Stimulated activated CD8-positive, alpha-beta memory T cell treated with anti-CD3 and anti-CD28 coated beads, Interleukin-4, amount 100 ng/mL, for 4 hours (primary cell): ENCODE data around the gene NOD2.

Experiments used
- DNase-seq, 2 donors: peaks; one replicate each; pipeline ENCODE4 v3.0.0-alpha.2; 2020; ENCODE audit warnings: low read depth in 2 of 2, low spot score in 1 of 2

The NOD2 gene

GRCh38 chr16:50669741-50670140 lies 23.7 kb upstream of the NOD2 start:
- no peak for DNase-seq

- DNase-seq = no peak
Measured at GRCh38 chr16:50670476-50670875, 22.9 kb upstream of the NOD2 start.

DNA sequence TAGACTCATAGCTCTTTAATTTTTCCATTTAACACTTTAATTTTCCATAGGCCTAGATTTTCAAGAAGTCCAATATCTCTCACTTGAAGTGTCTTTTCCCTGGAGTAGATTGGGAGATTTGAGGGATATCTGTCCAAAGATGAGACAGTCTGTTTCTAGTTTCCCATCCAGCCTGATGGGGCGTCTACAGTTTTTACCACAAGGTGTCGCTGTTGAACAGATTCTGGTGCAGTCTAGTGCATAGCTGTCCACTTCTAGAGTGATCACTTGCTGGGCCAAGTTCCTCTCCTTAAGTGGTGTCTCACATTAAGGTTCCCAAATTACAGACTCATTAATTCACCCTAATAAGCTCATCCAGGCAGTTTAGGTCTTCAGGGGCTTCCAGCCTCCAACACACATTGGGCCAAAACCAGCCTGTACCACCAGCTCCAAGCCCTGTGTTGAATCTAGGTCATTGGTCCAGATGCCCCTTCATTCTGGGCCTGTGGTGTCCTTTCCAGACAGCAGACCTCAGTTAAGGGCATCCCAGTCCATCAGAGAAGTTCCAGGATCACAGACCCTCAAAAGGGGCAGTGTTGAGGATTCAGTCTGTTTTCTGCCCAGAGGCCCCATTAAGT lies 21.7 kb upstream of the NOD2 start:
- no peak for DNase-seq

- DNase-seq = no peak
Measured at GRCh38 chr16:50673496-50674275, 19.7 kb upstream of the NOD2 start.

DNA sequence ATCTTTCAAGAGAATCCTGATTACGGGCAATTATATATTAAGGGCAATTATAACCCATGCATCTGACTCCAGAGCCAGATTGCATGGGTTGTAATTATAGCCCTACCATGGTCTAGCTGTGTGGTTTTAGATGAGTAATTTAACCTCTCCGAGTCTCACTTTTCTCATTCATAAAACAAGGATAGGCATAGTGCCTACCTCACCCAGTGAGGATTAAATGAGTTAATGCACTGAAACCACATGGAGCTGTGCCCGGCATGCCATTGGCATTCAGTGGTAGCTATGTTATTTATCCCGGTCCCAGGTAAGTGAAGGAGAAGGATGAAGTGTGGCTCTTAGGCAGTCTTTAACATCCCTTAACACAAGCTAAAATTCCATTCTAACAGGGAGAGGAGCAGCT lies 18.6 kb upstream of the NOD2 start:
- no peak for DNase-seq

GRCh38 chr16:50675686-50676610 lies 17.5 kb upstream of the NOD2 start:
- no peak for DNase-seq

DNA sequence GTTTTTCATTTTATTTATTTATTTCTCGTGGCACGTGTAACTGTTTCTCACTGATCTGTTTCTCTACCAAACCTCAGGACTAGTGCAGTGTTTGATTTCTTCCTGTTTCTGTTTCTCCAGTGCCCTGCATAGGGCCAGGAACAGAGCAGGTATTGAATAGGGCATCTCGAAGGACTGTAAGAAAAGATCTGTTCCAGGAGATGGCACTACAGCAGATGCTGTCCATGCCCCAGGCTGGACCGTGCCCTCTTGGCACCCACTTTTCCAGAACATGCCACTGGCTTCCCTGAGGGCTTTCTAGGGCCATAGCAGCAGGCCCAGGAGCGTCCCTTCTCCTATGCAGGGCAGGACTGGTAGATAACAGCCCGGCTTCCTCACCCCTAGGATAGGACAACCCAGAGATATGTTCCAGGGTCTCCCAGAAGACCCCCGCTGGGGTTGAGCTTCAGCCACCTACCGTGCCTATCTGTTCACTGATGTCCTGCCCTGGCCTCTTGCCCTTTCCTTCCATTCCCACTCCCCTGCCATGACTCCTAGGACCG lies 16.7 kb upstream of the NOD2 start:
- no peak for DNase-seq

- no peak for DNase-seq
Measured at GRCh38 chr16:50677351-50677750, 16.1 kb upstream of the NOD2 start.

GRCh38 chr16:50678531-50678930 lies 14.9 kb upstream of the NOD2 start:
- no peak for DNase-seq

DNA sequence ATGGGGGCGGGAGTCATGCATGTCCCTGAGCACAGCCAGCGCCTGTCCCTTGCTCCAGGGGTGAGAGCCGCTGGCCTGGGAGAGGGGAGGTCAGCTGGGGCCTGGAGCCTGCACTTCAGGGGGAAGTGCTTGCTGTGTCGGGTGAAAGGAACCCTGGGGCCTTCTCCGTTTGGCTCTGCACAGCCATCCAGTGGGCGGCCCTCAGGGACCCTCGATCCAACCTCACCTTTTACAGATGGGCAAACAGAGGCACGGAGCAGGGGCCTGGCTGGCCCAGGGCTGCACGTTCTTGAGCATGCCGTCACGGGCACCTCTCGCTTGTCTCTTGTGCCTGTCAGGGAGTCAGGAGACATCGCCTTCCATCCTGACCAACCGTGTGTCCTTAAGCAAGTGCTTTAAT lies 14.1 kb upstream of the NOD2 start:
- no peak for DNase-seq

GRCh38 chr16:50679676-50680555 lies 13.5 kb upstream of the NOD2 start:
- no peak for DNase-seq

DNA sequence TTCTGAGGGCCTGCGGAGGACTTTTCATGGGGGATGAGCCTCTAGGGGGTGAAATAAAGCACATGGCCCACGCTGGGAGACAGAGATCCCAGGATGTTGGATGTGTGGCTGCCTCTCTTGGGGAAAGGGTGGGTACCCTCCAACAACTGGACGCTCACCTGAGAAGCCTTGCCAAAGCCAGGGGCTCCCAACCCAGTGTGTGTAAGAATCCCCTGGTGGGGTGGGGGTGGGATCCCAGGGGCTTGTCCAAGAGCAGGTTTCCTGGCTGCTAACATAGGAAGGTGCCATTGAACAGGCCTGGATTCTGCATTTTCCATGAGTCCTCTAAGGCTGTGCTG lies 12.9 kb upstream of the NOD2 start:
- no peak for DNase-seq

DNA sequence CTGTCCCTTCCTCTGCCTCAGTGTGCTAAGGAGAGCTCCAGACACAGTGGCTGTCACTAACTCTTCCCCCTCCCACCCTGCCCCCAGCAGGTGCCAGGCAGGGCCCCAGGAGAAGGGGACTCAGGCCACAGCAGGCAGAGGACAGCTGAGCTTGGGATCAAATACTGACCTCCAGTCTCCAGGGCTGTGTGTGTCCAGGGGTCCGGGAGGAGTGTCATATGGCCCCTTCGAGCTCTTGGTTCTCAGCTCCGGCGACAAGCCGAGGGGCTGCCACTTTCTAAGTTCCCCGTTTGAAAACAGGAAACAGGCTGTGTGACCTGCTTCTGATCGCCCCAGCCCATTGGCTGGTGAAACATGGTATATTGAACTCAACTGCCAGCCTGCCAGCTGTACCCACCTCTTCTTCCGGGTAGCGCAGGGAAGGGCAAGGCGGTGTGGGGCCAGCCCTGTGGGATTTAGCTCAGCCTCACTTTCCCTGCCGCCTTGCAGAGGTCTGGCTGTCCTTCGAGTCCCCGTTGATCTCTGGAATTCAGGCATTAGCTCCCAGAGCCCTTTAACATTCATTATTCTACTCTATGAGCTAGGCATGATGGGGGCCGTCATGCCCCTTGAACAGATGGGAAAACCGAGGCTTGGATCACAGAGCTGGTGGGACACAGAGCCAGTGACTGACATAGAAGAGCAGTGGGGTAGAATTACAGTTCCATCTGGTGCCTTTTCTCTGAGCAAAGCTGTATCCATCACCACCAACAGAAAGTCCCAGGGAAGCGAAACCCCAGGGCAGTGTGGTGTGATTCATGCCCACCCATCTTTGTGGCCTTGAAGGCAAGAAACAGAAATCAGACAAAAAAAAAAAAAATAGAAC lies 12.2 kb upstream of the NOD2 start, which contains the start of gene SNX20:
Gene SNX20, minus strand, starts transcription at position 292 of the 865 bp plus-strand sequence. CDS start 3,786 bp downstream, outside the sequence.
- peak in 1 of 2 donors; percentile 37 for DNase-seq

DNA sequence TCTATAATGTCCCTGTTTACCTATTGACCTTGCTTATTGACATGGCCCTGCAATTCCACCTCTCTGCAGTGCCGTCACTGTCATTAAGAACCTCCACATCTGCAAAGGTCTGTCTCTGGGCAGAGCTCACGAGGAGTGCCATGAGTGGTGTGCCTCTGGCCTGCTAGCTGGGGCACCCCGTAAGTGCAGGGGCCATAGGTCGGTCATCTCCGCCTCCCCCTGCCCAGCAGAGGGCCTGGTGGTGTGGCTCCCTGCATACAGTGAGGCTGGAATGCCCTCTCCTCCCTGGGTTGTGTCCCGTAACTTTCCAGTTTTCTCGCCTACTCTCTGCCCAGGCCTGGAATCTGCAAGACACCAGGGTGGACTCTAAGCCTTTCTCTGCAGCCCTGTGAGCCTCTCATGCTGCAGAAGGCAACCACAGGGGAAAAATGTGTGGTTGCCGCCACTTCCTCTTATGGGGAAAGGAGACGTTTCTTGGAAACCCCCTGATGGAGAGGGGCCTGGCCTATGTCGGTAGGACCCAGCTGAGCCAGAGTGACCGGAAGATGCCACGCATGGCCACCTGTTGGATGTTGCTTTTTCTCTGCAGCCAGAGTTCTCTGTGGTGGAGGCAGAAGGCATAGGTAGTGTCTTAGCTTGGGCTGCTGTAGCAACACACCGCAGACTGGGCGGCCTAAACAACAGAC lies 9.6 kb upstream of the NOD2 start:
- DNase-seq = peak in 1 of 2 donors; percentile 36

- no peak for DNase-seq
Measured at GRCh38 chr16:50684823-50685461, 8.5 kb upstream of the NOD2 start.

DNA sequence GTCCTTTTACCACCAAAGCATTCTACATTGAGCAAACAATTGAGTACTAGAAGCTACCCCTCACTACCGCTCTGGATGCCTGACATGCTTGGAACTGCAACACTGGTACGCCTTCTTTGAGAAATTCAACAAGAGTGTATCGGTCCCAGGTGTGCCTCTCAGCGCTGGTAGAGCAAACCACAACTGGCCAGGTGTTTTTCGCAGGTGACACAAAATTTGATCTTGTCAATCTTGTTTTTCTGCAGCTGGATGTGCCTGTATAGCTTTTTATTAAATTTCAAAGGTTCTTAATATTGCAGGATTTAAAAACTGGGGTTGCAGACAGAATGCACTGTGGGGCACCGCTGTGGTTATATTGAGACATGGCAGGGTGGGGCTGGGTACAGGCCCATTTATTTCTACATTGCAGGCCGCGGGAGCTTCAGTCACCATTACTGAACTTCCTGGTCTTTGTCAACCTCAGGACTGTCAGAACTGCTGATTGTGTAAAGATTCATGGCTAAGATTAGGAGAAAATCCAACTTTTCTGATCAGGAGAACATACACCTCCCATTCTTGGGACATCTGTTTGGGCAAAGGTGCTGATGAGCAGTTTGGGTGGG lies 7.8 kb upstream of the NOD2 start:
- no peak for DNase-seq

GRCh38 chr16:50688083-50688482 lies 5.3 kb upstream of the NOD2 start:
- no peak for DNase-seq

- DNase-seq = no peak
Measured at GRCh38 chr16:50688867-50689266, 4.5 kb upstream of the NOD2 start.
